SU-DHL-6 (cell line): ENCODE data around the gene SLC5A2.

Source experiments
- CTCF ChIP-seq: fragments of 200-600 bp; sonication (generic); IDR thresholded peaks from one replicate; pipeline ENCODE4 v1.5.1; 2017; ENCODE audit warnings: antibody characterized with exemption, mild to moderate bottlenecking, low read length, moderate library complexity; ENCODE audit not compliant: insufficient read depth, poor library complexity, severe bottlenecking
- EZH2phosphoT487 ChIP-seq: fragments of 200-600 bp; sonication (generic), shearing (Covaris generic); conservative IDR thresholded peaks from 2 replicates; pipeline ENCODE4 v1.6.1; 2018; ENCODE audit warnings: mild to moderate bottlenecking, antibody characterized with exemption, low read length, moderate library complexity, mixed read lengths

- TF ChIP-seq CTCF = no peak
- TF ChIP-seq EZH2phosphoT487 = no peak
Measured at GRCh38 chr16:31480851-31481536, 1.9 kb upstream of the SLC5A2 start.
